CD4-positive, alpha-beta T cell treated with Interleukin-6 at 100 ng/mL for 8 hours (primary cell): ENCODE measurements around the gene ATP1B3.
"Not testable (repeated sequence)": the region's sequence is repeated elsewhere in the genome, so short reads cannot be mapped to it uniquely, and the experiment has no call there.

Source experiments
- DNase-seq: peaks from one replicate; pipeline ENCODE4 v3.0.0-alpha.2; 2020; ENCODE audit warnings: mixed read lengths, low spot score

ATP1B3 gene

DNA sequence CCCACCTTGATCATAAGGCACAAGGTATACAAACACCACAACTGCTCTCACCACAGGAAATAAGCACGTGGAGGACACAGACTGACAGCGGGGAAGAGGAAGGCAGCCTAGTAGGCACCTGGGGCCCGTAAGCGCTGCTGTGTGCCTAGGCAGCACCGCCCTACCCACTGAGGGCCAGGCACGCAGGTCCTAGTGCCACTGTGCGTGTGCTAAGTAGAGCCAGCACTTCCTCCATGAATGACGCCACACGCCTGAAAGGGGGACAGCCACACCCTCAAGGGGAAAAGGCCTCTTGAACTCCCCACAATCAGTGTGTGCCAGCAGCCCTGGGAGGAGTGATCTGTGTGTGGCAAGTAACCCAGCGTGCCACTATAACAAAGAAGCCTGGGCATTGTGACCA lies 73.0 kb downstream of the ATP1B3 start:
- no peak for DNase-seq

GRCh38 chr3:141949972-141950371 lies 73.5 kb downstream of the ATP1B3 start:
- no peak for DNase-seq

GRCh38 chr3:141950572-141951493 lies 74.4 kb downstream of the ATP1B3 start:
- no peak for DNase-seq

GRCh38 chr3:141952611-141953010 lies 76.2 kb downstream of the ATP1B3 start:
- no peak for DNase-seq

DNA sequence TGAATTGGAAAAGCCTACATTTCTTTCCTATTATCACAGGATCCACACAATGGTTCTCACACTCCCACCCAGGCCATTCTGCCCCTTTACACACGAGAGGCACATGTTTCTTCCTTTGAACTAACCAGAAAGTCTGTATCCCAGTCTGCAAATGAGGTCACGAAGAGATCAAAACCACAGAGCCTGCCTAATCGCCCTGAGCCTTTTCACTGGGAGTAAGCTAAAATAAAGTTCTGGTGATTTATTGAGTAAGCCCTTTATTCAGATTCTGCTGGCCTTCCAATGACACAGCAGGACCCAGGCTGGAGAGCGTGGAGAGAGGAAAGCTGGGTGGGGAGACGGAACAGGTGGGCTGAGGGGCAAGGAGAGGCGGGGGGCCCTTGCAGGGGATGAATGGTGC lies 78.7 kb downstream of the ATP1B3 start:
- DNase-seq = no peak

GRCh38 chr3:141959589-141960554 lies 83.4 kb downstream of the ATP1B3 start:
- DNase-seq = no peak

DNA sequence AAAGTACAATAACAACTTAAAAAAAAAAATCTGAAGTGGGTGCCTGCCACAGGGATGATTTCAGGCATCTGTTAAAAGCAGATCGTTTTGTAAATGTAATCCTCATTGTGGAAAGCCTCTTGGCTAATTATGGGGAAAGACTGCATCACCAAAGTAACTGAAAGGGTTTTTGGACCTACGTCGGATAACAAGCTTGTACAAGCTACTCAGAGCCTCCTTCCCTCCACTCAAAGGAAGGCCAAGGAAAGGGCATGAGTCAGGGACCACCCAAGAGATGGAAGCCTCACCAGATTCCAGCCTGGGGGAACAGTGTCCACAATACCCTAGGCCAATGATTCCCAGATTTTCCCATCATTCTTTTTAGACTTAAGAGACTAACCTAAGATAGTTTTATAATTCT lies 84.3 kb downstream of the ATP1B3 start:
- DNase-seq = no peak

DNA sequence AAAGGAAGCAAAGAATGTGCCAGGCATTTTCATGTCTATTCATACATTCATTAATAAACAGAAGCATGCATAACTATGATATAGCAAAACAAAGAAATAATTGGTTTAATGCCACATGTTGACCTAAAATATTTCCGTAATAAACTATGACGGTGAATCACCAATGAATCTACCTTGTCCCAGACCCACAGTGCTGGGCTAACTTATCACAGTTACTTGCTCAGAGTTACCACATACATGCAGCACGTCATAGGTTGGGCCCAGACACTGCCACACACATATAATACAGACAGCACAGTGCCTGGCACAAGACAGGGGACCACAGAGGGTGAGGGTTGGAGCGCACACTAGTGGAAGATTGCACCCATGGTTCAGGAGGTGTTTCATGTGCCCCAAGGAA lies 86.9 kb downstream of the ATP1B3 start:
- no peak for DNase-seq

- no peak for DNase-seq
These were observed 89.0 kb downstream of the ATP1B3 start for GRCh38 chr3:141965471-141965870.

GRCh38 chr3:141969711-141970110 lies 93.3 kb downstream of the ATP1B3 start:
- DNase-seq = no peak

DNA sequence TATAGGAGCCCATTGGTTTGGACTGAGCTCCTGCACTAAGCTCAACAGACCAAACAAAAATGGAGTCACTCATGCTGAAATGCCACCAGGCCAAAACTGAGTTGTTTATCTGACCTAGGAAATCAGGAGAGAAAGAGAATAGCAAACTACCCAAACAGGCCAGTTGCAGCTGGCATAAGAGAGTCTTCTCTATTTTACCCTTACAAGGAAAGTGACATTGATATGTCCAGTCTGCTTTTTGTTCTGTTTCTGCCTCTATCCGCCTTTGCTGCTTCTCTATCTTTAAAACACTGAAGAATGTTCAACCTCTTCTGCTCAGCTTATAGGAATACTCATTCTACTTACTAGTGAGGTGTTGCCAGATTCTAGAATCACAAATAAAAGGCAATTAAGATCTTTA lies 95.1 kb downstream of the ATP1B3 start:
- no peak for DNase-seq

DNA sequence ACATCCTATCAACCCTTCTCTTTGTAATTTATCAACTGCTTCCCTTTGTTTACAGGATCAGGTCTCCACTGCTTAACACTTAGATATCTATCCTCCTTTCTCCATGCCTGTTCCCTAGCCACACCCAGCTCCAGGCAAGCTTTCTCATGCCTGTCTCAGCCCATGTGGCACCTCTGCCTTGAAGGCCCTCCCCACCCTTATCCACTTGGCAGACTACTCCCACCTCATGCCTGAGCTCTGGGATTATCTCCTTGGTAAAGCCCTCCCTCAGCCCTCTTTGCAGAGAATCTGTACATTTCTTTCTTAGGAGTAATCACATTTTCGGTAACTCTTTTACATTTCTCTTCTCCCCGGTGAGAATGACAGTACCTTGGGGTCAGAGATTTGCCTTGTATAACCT lies 96.0 kb downstream of the ATP1B3 start:
- DNase-seq = no peak

DNA sequence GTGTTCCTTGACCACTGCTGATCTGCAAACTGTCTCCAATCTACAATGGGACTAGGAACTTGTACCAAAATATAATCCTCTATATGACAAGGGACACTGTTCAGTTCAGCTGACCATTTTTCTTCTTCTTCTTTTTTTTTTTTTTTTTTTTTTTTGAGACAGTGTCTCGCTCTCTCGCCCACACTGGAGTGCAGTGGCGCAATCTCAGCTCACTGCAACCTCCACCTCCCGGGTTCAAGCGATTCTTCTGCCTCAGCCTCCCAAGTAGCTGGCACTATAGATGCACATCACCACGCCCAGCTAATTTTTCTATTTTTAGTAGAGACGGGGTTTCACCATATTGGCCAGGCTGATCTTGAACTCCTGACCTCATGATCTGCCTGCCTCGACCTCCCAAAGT lies 98.3 kb downstream of the ATP1B3 start:
- DNase-seq = not testable (repeated sequence)
